ENCODE results near the gene SYT6.

- TF ChIP-seq CTCF (conservative IDR thresholded peaks at IDR 0.05; ENCODE audit: low read depth, low read length) (no peak), EZH2 (IDR thresholded peaks at IDR 0.05; ENCODE audit: borderline replicate concordance, low read depth, low read length, poor library complexity, severe bottlenecking) (no peak)
Measured at GRCh38 chr1:114113411-114114184, 40.1 kb downstream of the SYT6 start.
